GM18907 (cell line): ENCODE results near the gene KSR2.
"Not testable (repeated sequence)": the region's sequence is repeated elsewhere in the genome, so short reads cannot be mapped to it uniquely, and the experiment has no call there.

Source experiments
- ATAC-seq: cut with Tn5 transposase; IDR thresholded peaks from one replicate; pipeline ENCODE4 v1.9.1; 2021; ENCODE audit warnings: mild to moderate bottlenecking, moderate library complexity; ENCODE audit not compliant: unreplicated experiment

The KSR2 gene

DNA sequence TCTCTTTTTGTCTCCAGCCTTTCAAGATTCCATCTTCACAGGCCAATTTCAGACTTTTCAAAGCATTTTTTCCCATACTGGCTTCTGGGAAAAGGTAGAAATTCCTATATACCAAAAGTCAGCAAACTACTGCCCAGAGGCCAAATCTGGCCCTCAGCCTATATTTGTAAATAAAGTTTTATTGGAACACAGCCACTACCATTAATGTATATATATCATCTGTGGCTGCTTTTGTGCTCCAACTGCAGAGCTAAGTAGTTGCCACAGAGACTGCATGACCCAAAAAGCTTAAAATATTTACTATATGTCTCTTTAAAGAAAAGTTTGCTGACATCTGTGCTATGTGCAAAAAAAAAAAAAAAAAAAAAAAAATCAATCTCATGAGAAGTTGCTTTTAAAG lies 76.3 kb downstream of the KSR2 start:
- ATAC-seq = no peak

DNA sequence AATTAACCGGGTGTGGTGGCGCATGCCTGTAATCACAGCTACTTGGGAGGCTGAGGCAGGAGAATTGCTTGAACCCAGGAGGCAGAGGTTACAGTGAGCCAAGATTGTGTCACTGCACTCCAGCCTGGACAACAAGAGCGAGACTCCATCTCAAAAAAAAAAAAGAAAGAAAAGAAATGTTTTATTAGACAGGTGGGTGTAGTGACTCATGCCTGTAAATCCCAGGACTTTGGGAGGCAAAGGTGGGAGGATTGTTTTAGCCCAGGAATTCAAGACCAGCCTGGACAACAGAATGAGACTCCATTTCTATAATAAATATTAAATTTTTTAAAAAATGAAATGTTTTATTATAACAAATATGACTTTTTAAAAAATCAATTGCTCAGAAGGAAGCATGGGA lies 77.5 kb downstream of the KSR2 start:
- ATAC-seq = not testable (repeated sequence)

DNA sequence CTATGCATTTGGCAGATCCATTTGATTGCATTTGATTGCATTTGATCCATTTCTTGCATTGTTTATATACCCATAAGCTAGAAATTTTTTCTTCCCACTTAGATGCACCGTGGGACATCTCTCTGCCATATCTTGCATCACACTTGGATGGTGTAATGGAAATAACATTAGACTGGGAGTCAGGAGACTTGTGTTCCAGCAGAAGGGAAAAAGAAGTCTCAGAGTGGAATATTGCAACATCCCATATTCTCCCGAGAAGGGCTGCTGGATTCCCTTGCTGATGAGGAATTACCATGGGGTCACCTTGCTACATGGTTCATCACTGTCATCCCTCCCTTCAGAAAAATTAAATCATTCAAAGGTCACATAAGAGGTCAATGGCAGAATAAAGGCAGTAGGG lies 78.1 kb downstream of the KSR2 start:
- ATAC-seq = no peak

DNA sequence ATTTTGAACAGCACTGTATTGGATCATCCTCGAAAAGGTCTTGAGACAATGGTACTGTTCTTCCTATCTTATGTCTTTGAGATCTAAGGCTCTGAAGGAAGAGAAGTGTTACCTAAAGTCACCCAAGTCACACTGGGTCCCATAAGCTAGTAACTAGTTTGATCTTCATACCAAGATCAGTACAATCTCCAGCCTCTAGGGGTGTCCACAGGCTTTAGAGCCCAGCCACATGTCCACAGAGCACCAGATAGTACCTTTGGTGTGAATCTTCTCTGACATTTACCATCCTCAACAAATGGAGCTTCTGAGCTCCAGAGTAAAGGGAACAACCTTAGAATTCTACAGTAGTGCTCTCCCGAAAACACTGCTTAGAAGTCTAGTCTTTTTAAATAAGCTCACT lies 78.7 kb downstream of the KSR2 start:
- ATAC-seq = no peak

DNA sequence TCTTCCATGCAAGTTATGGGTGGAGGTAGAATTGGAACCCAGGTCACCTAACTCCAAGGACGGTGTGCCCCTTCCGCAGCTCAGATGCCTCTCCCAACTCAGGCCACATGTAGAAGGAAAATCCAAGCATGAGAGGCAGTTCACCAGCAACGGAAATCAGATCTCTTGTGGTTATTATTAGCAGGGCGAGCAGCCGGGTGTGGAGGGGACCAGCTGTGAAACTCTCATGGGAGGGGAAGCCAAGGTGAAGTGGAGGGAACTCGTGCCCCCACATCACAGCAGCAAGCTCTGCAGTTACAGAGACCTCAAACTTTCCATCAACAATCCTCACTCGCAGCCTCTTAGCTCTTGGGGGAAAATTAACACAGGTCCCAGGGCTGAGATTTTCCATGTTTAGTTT lies 79.7 kb downstream of the KSR2 start:
- ATAC-seq = no peak

DNA sequence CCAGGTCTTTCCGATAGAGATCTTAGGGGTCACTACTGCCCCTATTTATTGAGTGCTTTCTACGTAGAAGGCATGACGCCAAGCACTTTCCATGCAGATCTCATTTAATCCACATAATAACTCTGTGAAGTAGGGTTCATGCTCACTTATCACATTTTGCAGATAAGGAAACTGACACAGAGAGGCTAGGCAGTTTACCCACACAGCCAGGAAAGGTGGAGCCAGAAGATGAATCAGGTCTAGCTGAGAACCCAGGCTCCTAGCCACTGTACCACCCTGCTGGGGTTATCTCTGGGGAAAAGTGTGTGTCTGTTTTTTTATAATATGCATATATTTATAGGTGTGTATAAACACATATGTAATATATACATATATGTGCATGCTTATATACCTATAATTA lies 83.6 kb downstream of the KSR2 start:
- no peak for ATAC-seq

DNA sequence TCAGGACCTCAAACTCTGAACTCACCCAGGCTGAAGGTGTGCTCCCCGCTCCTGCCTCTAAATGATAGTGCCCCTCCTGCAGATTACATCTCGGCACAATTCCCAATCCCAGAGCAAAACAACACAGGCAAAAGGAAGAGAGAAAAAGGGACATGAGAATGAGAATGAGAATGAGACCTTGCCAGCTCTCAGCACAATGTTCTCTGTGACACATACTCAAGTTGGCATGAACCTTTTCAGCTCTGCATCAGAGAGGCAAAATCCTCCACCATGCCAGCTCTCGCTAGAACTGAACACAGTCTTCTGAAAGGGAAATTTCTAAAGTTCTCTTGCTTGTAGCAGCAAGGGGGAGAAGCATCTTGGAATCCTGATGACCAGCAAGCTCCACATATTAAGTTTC lies 84.6 kb downstream of the KSR2 start:
- ATAC-seq = no peak

DNA sequence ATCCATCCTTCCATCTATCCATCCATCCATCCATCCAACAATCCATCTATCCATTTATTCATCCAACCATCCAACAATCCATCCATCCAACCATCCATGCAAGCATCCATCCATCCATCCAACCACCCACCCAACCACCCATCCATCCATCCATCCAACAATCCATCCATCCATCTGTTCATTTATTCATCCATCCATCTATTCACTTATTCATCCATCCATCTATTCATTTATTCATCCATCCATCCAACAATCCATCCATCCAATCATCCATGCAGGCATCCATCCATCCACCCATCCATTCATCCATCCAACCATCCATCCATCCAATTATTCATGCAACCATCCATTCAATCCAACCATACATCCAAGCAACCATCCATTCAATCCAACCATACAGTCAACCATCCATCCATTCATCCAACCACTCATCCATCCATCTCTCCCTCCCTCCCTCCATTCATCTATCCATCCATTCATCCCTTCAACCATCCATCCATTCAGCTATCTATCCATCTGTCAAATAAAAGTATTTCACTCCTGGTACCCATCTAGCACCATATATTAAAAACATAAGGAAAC lies 86.1 kb downstream of the KSR2 start:
- ATAC-seq = no peak

- no peak for ATAC-seq
These were observed 86.6 kb downstream of the KSR2 start for GRCh38 chr12:117882181-117882580.

DNA sequence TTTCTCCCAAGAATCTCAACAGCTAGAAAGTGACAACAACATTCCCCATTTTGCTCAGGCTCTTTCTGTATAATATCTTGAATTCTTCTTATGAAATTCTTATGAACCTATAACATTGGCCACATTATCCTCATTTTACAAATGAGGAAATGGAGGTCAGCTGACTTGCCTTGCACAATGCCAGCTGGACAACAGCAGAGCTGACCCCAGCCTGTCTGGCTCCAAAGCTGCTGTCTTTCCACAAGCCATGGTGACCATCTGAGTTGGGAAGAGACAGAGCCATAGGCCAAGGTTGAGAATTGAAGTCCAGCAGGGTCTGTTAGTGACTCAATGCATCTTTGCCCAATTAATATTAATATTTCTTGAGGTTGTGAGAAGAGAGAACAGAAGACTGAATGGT lies 87.3 kb downstream of the KSR2 start:
- no peak for ATAC-seq

DNA sequence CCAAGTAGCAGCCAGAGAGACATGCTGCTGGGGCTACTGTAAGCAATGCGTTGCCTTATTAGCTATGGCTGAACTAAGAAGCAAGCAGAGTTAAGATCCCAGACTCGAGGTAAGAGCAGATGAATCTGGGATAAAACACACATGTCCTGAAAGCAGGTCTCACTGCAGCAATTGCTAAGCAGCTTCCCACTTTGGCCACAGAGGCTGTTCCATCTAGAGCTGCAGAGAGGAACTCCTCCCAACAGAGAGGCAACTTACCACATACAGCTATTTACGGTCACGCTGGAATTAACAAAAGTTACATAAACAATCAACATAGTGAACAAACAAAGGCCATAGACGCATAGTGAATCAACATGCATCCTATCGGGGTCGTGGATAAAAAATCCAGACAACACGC lies 90.2 kb downstream of the KSR2 start:
- no peak for ATAC-seq

- ATAC-seq = no peak
These were observed 92.4 kb downstream of the KSR2 start for GRCh38 chr12:117876436-117876816.

- ATAC-seq = no peak
These were observed 92.9 kb downstream of the KSR2 start for GRCh38 chr12:117875744-117876435.

GRCh38 chr12:117874842-117875434 lies 93.9 kb downstream of the KSR2 start:
- peak; percentile 65 for ATAC-seq

DNA sequence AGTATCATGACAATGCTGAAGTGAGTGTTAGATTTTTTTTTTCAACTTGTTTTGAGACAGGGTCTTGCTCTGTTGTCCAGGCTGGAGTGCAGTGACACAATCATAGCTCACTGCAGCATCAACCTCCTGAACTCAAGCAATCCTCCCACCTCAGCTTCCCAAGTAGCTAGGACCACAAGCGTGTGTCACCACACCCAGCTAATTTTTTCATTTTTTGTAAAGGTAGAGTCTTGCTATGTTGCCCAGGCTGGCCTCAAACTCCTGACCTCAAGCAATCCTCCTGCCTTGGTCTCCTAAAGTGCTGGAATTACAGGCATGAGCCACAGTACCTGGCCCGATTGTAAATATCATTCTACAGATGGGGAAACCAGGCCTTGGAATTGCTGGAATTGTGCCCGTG lies 94.6 kb downstream of the KSR2 start:
- ATAC-seq = not testable (repeated sequence)

GRCh38 chr12:117872546-117873169 lies 96.1 kb downstream of the KSR2 start:
- ATAC-seq = no peak

DNA sequence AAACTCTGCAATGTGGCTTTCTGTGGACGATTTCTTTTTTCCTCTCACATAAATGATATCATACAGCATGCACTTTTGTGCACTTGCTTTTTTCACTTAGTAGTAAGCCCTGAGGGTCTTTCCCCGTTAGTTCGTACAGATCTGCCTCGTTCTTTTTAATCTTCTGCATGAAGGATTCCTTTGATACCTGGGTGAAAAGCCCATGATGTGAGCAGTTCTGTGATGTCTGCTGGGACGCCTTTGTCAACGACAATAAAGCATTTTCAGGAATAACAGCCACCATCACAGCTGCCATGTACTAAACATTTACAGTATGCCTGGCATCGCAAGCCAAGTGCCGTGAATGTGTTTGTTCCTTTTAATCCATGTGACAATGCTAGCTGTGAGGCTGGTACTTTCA lies 99.2 kb downstream of the KSR2 start:
- no peak for ATAC-seq

- no peak for ATAC-seq
These were observed 101.4 kb downstream of the KSR2 start for GRCh38 chr12:117867348-117867747.

GRCh38 chr12:117865505-117865904 lies 103.3 kb downstream of the KSR2 start:
- ATAC-seq = no peak

DNA sequence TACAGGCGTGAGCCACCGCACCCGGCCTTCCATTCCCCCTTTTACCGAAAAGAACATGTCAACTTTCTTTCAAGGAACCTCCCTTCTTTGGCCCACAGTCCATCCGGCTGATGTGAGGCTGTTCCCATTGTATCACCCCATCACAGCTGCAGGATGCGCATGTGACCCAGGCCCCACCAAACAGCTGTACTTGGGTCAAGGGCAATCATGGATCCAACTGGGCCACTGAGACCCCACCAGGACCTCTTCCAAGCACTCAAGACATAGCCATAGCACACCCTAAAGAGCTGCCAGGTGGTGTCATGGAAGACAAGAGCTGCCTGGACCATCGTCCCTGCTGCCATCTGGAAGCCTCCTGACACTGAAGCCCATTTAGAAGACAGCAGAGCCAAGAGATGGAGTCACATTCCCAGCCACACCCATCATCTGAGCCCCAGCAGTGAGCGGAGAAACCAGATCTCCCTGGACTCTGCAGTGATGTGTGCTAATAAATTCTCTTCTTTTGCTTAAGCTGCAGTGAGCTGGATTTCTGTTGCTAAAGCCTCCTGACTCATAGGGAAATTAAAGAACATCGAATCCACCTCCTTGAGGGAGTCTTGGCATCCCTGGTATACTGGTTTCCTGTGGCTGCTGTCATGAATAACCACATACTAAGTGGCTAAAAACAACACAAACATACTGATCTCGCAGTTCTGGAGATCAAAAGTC lies 105.6 kb downstream of the KSR2 start:
- ATAC-seq = no peak

- no peak for ATAC-seq
These were observed 107.1 kb downstream of the KSR2 start for GRCh38 chr12:117861691-117862090.
